Measurements from ENCODE around the gene ABHD15. TPM values are rescaled to one million over a fixed set of nuclear protein-coding genes. Genes with fewer than 3 reads are reported as not detected.

The ABHD15 gene
- total RNA-seq, 4 donors from 2014 or later = 6.8 to 18.3 (median 11.9) TPM

DNA sequence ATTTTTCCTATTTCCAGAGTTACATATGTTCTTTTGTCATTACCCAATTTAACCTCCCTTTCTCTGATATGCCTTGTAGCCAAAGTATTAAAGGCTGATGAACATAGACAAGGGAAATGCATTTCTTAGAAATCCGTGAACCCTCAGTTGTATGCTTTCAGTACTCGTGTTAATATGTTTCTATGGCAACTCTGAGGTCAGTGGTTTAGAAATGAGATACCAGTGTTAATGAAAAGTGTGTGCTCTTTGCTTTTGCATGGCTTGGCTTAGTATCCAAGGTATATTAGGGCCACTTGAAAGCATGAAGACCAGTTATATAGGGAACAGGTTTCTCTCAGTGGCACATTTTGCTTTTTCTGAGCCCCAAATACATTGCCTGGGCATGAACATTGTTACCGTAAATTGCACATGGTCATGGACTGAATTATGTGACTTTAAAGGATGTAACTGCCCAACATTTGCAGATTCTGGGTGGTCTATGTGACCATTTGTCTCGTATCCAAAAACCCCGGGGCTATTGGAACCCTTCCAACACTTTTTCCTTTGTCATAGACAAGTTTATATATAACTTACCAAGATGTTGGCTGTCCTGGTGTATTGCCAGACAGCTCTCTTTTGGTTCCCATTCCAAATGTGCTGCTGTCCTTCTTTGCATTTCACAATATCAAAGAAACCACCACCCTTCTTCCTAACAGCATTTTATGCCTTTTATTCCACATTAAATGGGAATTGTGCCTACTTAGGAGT, 17.5 kb downstream of the ABHD15 start:
- no peak overlapping the region for H3K4me3 ChIP-seq
- peaks cover 0 to 5% (median 1%) of the 10 kb centered on the region in 4 donors for H3K36me3 ChIP-seq
- H3K9me3 ChIP-seq = no peaks in the 10 kb centered on the region
- intact Hi-C loops (cut with DNase I) = no loop called here
- peaks cover 9 to 24% (median 17%) of the 10 kb centered on the region in 4 donors for H3K4me1 ChIP-seq
- DNase-seq (ENCODE audit: extremely low spot score) = no peak
- 29% methylated on average over 5 of the region's 5 CpGs for WGBS
- no peak overlapping the region for H3K27ac ChIP-seq (replicated peaks in 1 of 4)
- no peaks in the 10 kb centered on the region for H3K27me3 ChIP-seq
- TF ChIP-seq POLR2AphosphoS5 (IDR thresholded peaks at IDR 0.05) (no peak), POLR2A (IDR thresholded peaks at IDR 0.05; ENCODE audit: low read depth) (no peak), EP300 (IDR thresholded peaks at IDR 0.05) (no peak)
- TF ChIP-seq, protein P1, sequence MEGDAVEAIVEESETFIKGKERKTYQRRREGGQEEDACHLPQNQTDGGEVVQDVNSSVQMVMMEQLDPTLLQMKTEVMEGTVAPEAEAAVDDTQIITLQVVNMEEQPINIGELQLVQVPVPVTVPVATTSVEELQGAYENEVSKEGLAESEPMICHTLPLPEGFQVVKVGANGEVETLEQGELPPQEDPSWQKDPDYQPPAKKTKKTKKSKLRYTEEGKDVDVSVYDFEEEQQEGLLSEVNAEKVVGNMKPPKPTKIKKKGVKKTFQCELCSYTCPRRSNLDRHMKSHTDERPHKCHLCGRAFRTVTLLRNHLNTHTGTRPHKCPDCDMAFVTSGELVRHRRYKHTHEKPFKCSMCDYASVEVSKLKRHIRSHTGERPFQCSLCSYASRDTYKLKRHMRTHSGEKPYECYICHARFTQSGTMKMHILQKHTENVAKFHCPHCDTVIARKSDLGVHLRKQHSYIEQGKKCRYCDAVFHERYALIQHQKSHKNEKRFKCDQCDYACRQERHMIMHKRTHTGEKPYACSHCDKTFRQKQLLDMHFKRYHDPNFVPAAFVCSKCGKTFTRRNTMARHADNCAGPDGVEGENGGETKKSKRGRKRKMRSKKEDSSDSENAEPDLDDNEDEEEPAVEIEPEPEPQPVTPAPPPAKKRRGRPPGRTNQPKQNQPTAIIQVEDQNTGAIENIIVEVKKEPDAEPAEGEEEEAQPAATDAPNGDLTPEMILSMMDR (IDR thresholded peaks at IDR 0.05) = no peak

DNA sequence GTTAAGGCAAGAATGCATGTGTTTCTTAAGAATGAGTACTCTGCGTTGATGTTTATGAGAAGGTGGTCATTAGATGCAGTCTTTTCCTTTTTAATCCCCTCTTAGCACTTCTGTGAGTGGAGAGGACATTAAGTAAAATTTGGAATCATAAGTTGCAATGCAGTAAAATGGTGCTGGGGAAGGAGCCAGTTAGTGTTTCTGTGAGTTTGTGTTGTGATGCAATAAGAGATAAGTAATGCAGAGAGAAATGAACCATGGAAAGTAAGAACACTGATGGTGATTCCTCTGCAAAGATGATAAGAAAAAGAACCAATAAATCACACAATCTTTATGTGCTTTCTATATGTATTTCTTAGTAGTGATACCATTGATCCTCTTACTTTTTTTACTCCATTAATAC, 20.0 kb downstream of the ABHD15 start:
- intact Hi-C loops (cut with DNase I) = no loop called here
- DNase-seq (ENCODE audit: extremely low spot score) = no peak
- H3K4me3 ChIP-seq = no peak overlapping the region
- H3K4me1 ChIP-seq = peaks cover 9 to 24% (median 17%) of the 10 kb centered on the region in 4 donors
- no peak for TF ChIP-seq POLR2A (IDR thresholded peaks at IDR 0.05; ENCODE audit: low read depth)
- TF ChIP-seq POLR2AphosphoS5 (IDR thresholded peaks at IDR 0.05) = no peak
- TF ChIP-seq EP300 (IDR thresholded peaks at IDR 0.05) = no peak
- TF ChIP-seq, protein P1 (IDR thresholded peaks at IDR 0.05) = no peak
- H3K27me3 ChIP-seq = no peaks in the 10 kb centered on the region
- no peak overlapping the region for H3K27ac ChIP-seq (replicated peaks in 1 of 4)
- H3K9me3 ChIP-seq = no peaks in the 10 kb centered on the region
- H3K36me3 ChIP-seq = peaks cover 8 to 30% (median 24%) of the 10 kb centered on the region in 4 donors
- 91% methylated on average over 1 of the region's 1 CpG for WGBS

- Histone ChIP-seq H3K36me3 (peaks cover 8 to 36% (median 31%) of the 10 kb centered on the region in 4 donors), H3K4me1 (peaks cover 9 to 24% (median 17%) of the 10 kb centered on the region in 4 donors), H3K9me3 (no peaks in the 10 kb centered on the region), H3K4me3 (no peak overlapping the region), H3K27me3 (no peaks in the 10 kb centered on the region), H3K27ac (replicated peaks in 1 of 4) (no peak overlapping the region)
- 78% methylated on average over 1 of the region's 1 CpG for WGBS
- intact Hi-C loops (cut with DNase I) = no loop called here
- TF ChIP-seq EP300 (IDR thresholded peaks at IDR 0.05) = no peak
- no peak for TF ChIP-seq POLR2AphosphoS5 (IDR thresholded peaks at IDR 0.05)
- TF ChIP-seq, protein P1 (IDR thresholded peaks at IDR 0.05) = no peak
- TF ChIP-seq POLR2A (IDR thresholded peaks at IDR 0.05; ENCODE audit: low read depth) = no peak
- DNase-seq (ENCODE audit: extremely low spot score) = no peak
Observed at GRCh38 chr17:29546085-29546484, 20.8 kb downstream of the ABHD15 start.

GRCh38 chr17:29544066-29544465, 22.8 kb downstream of the ABHD15 start:
- Histone ChIP-seq H3K9me3 (no peaks in the 10 kb centered on the region), H3K27ac (replicated peaks in 1 of 4) (no peak overlapping the region), H3K36me3 (peaks cover 8 to 54% (median 42%) of the 10 kb centered on the region in 4 donors), H3K27me3 (no peaks in the 10 kb centered on the region), H3K4me3 (no peak overlapping the region), H3K4me1 (peaks cover 0 to 14% (median 8%) of the 10 kb centered on the region in 4 donors)
- 87% methylated on average over 4 of the region's 4 CpGs for WGBS
- TF ChIP-seq EP300 (IDR thresholded peaks at IDR 0.05) = no peak
- TF ChIP-seq POLR2A (IDR thresholded peaks at IDR 0.05; ENCODE audit: low read depth) = no peak
- no peak for TF ChIP-seq POLR2AphosphoS5 (IDR thresholded peaks at IDR 0.05)
- TF ChIP-seq, protein P1 (IDR thresholded peaks at IDR 0.05) = no peak
- intact Hi-C loops (cut with DNase I) = no loop called here
- DNase-seq (ENCODE audit: extremely low spot score) = no peak
